GM12878 (cell line): ENCODE data around the gene SCTR.

Experiments
- ATF7 ChIP-seq: fragments of 450-650 bp; IDR thresholded peaks from 2 replicates; pipeline ENCODE4 v1.6.1; 2016; ENCODE audit warnings: low read depth, mild to moderate bottlenecking
- CBFB ChIP-seq: IDR thresholded peaks from 2 replicates; pipeline ENCODE4 v1.6.1; 2016; ENCODE audit warnings: antibody characterized with exemption, low read depth
- CREB1 ChIP-seq: IDR thresholded peaks from 2 replicates; pipeline ENCODE4 v1.6.1; 2012; ENCODE audit warnings: low read depth, mild to moderate bottlenecking, inconsistent platforms
- EZH2 ChIP-seq: IDR thresholded peaks from 2 replicates; pipeline ENCODE4 v1.6.1; 2012; ENCODE audit warnings: low read depth, mild to moderate bottlenecking, control low read depth, inconsistent platforms, low read length, borderline replicate concordance; ENCODE audit not compliant: control insufficient read depth
- HCFC1 ChIP-seq: fragments of 150-350 bp; IDR thresholded peaks from 2 replicates; pipeline ENCODE4 v1.6.1; 2014; ENCODE audit warnings: low read length
- MTA2 ChIP-seq: fragments of 450-650 bp; IDR thresholded peaks from 2 replicates; pipeline ENCODE4 v1.6.1; 2016; ENCODE audit warnings: low read depth, mild to moderate bottlenecking, moderate library complexity
- POLR2A ChIP-seq: IDR thresholded peaks from 2 replicates; pipeline ENCODE4 v1.6.1; 2011; ENCODE audit warnings: low read depth, mild to moderate bottlenecking, low read length
- POLR2AphosphoS2 ChIP-seq: IDR thresholded peaks from 2 replicates; pipeline ENCODE4 v1.6.1; 2011; ENCODE audit warnings: low read depth, mild to moderate bottlenecking, low read length, improper control_type of control experiment, moderate library complexity
- SIN3A ChIP-seq: IDR thresholded peaks from 2 replicates; pipeline ENCODE4 v1.6.1; 2012; ENCODE audit warnings: low read depth, low read length, improper control_type of control experiment
- TF ChIP-seq, protein P1 (sequence below): fragments of 450-650 bp; IDR thresholded peaks from 2 replicates; pipeline ENCODE4 v1.6.1; 2017; ENCODE audit warnings: borderline replicate concordance
- TF ChIP-seq, protein P2 (sequence below), 3 experiments: IDR thresholded peaks in 2 of 3; conservative IDR thresholded peaks in 1 of 3; 2 replicates each; pipeline ENCODE4 v1.5.1; 2011; ENCODE audit warnings: low read depth in 3 of 3, low read length in 3 of 3, mild to moderate bottlenecking in 3 of 3, control low read depth in 2 of 3, moderate library complexity in 2 of 3, inconsistent platforms in 1 of 3, mixed read lengths in 1 of 3; ENCODE audit not compliant: control insufficient read depth in 2 of 3, insufficient read depth in 1 of 3; ENCODE audit errors: extremely low read depth in 1 of 3

DNA sequence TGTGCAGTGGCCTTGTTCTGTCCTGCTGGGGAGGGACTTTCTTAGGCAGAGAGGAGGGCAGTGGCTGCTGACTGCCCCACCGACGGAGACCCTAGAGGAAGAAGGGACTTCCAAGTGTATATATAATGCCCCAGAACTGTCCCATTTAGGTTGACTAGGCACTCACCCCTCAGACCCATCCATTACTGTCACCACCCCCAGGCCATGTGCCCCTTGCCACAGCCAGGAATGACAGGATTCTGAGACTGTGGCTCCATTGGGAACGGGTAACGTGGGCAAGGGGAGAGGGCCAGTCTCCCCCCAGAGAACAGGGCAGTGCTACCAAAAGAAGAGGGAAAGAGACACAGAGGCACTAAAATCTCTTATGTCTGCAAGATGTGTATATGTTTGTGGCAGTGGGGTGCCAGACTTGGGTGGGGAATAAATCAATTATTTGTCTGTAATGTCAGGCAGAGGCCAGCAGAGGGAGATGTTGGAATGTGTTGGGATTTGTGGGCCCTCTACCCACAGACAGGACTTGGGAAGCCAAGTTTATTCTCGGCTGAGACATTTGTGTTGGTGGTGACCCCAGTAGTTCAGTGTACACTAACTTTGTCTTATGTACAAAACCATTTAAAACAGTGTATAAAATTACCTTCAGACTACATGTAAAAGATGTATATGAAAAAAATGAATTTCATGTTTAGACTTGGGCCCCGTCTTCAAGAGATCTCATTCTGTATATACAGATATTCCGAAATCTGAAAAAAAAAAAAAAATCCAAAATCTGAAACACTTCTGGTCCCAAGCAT lies 116.7 kb downstream of the SCTR start:
- TF ChIP-seq, protein P1, sequence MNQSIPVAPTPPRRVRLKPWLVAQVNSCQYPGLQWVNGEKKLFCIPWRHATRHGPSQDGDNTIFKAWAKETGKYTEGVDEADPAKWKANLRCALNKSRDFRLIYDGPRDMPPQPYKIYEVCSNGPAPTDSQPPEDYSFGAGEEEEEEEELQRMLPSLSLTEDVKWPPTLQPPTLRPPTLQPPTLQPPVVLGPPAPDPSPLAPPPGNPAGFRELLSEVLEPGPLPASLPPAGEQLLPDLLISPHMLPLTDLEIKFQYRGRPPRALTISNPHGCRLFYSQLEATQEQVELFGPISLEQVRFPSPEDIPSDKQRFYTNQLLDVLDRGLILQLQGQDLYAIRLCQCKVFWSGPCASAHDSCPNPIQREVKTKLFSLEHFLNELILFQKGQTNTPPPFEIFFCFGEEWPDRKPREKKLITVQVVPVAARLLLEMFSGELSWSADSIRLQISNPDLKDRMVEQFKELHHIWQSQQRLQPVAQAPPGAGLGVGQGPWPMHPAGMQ: no peak
- TF ChIP-seq POLR2AphosphoS2: no peak
- no peak for TF ChIP-seq ATF7
- no peak for TF ChIP-seq MTA2
- no peak for TF ChIP-seq CREB1
- TF ChIP-seq, protein P2, sequence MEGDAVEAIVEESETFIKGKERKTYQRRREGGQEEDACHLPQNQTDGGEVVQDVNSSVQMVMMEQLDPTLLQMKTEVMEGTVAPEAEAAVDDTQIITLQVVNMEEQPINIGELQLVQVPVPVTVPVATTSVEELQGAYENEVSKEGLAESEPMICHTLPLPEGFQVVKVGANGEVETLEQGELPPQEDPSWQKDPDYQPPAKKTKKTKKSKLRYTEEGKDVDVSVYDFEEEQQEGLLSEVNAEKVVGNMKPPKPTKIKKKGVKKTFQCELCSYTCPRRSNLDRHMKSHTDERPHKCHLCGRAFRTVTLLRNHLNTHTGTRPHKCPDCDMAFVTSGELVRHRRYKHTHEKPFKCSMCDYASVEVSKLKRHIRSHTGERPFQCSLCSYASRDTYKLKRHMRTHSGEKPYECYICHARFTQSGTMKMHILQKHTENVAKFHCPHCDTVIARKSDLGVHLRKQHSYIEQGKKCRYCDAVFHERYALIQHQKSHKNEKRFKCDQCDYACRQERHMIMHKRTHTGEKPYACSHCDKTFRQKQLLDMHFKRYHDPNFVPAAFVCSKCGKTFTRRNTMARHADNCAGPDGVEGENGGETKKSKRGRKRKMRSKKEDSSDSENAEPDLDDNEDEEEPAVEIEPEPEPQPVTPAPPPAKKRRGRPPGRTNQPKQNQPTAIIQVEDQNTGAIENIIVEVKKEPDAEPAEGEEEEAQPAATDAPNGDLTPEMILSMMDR (IDR thresholded peaks at IDR 0.05 in 2 of 3, conservative IDR thresholded peaks at IDR 0.05 in 1 of 3; ENCODE audit: control insufficient read depth in 2 of 3, extremely low read depth in 1 of 3, insufficient read depth in 1 of 3, low read depth in 3 of 3, low read length in 3 of 3): peak; percentile 67 to 88 (median 73)
- TF ChIP-seq SIN3A: no peak
- no peak for TF ChIP-seq EZH2
- TF ChIP-seq POLR2A: no peak
- TF ChIP-seq HCFC1: no peak
- no peak for TF ChIP-seq CBFB
